Endothelial cell of umbilical vein (primary cell): ENCODE results near the gene TRAPPC2L.

Experiments
- CTCF ChIP-seq, 2 donors: IDR thresholded peaks; 1 replicate in 1 of 2; 2 replicates in 1 of 2; pipeline ENCODE4 v1.5.1; 2011; ENCODE audit warnings: low read length in 2 of 2, mild to moderate bottlenecking in 2 of 2, moderate library complexity in 2 of 2, control low read depth in 1 of 2, inconsistent platforms in 1 of 2, low read depth in 1 of 2; ENCODE audit not compliant: insufficient read depth in 1 of 2; ENCODE audit errors: extremely low read depth in 1 of 2
- EZH2 ChIP-seq: IDR thresholded peaks from 2 replicates; pipeline ENCODE4 v1.6.1; 2012; ENCODE audit warnings: borderline replicate concordance, low read depth, mild to moderate bottlenecking, moderate library complexity, low read length, inconsistent platforms; ENCODE audit not compliant: severe bottlenecking
- MAX ChIP-seq: IDR thresholded peaks from 2 replicates; pipeline ENCODE4 v1.6.1; 2011; ENCODE audit not compliant: insufficient read depth, insufficient read length
- POLR2A ChIP-seq: IDR thresholded peaks from 2 replicates; pipeline ENCODE4 v1.6.1; 2012; ENCODE audit warnings: low read depth, mild to moderate bottlenecking, control low read depth, low read length

GRCh38 chr16:88859381-88860091, 2.6 kb downstream of the TRAPPC2L start:
- TF ChIP-seq CTCF (IDR thresholded peaks at IDR 0.05; ENCODE audit: extremely low read depth in 1 of 2, insufficient read depth in 1 of 2, low read depth in 1 of 2, low read length in 2 of 2) (no peak), POLR2A (no peak), EZH2 (no peak), MAX (no peak)
